NCI-H2227 (cell line): ENCODE data around the gene CLCN6.
A peak's percentile ranks its signal among the peaks of the same experiment; 100 is the strongest.

ENCODE experiments used
- DNase-seq: peaks from one replicate; lab custom pipeline; 2025; ENCODE audit not compliant: unreplicated experiment; lab: John Stamatoyannopoulos, UW

The CLCN6 gene

DNA sequence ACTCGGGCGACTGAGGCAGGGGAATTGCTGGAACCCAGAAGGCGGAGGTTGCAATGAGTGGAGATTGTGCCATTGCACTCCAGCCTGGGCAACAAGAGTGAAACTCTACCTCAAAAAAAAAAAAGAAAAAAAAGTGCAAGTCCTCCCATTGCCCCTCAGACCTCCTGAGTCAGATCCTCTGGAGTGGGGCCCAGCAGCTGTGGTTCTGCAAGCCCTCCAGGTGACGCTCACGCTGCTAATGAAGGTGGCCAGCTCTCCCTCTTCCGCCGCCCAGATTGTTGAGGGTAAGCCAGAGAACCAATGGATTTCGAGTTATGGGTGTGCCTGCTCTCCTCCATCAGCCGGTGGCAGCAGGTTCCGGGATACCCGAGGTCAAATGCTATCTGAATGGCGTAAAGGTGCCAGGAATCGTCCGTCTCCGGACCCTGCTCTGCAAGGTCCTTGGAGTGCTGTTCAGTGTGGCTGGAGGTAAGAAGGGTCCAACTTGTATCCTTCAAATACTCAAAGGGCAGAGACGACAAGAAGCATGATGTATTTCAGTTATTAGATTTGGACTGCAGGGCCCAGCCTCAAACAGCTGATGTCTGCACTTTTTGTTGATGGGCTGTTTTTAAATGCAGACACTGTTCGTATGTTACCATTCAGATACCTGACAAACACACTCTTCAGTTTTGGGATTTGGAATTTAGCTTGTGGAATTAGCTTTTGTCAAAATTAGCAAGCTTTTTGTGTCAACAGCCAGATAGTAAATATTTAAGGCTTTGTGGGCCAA lies 17.6 kb downstream of the CLCN6 start:
- DNase-seq = no peak

DNA sequence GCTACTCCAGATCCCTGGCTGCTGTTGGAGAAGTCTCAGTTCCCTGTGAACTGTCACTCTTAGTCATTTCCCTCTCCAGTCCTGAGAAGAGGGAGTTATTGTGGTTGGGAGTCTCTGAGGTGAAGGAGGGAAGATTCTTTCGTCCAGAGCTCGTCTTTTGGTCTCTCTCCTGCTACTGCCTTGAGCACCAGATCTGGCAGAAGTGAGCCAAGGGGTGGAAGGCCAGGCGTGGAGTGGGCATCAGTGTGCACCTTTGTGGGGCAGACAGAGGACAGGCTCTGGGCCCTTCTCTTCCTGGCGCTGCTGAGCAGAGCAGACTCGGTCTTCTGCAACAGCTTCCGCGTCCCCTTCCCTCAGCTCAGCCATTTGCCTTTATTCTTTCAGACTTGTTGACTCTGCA lies 19.1 kb downstream of the CLCN6 start:
- DNase-seq = no peak

DNA sequence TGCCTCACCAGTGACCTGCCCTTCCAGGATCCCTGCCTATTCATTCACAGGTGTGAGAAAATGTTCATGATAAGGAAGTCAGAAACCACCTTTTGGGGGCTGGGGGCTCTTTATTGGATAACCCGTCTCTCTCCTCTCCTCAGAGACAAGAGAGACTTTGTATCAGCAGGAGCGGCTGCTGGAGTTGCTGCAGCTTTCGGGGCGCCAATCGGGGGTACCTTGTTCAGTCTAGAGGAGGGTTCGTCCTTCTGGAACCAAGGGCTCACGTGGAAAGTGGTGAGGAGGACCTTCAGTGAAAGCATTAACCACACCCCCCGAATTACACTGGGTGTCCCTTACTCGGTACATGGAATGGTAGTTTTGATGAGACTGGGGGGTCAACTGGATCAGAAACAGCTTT lies 21.0 kb downstream of the CLCN6 start:
- DNase-seq = no peak

DNA sequence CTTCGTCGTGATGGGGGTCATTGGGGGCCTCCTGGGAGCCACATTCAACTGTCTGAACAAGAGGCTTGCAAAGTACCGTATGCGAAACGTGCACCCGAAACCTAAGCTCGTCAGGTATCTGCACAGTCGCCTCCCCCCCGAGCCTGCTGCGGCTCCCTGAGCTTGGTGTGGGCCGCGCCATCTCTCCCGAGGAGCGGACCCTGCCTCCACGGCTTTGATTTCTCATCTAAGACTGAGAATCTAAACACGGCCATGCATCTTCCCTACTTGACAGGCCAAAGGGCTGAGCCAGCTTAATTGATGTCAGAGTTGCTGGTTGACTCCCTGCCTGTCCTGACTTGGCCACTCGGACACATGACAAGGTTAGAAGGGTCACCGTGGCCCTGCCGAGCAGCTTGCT lies 22.5 kb downstream of the CLCN6 start:
- DNase-seq = no peak

DNA sequence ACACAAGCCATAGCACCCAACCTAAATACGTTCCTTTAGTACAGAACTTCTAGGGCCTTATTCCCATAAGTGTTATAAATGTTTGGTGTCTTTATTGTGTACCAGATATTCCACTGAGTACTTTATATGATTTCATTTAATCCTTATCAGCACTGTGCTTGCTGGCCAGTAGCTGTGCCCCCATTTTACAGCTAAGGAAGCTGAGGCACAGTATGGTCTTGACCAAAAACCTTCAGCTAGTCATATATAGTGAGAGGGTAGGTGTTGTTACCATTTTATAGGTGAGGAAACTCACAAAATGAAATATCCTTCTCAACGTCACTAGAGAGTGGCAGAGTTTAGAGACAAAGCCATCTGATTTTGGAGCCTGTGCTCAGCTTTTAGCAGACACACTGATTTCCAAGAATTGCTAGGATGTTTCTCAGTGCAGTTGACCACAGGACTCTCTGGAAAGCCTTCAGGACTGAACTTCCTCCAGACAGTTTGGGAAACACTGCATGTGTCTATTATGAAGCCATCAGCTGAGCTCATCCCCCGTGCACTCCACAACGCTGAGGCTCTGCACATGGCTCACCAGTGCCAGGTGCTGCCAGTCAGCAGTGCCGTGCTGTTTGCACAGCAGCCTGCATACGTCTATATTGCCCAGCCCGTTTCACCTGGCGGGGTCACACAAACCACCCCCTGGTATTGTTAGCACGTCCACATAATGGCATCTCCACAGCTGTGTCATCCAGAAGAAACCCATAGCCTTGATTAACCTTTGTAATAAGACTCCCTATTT lies 26.1 kb downstream of the CLCN6 start:
- DNase-seq = no peak

DNA sequence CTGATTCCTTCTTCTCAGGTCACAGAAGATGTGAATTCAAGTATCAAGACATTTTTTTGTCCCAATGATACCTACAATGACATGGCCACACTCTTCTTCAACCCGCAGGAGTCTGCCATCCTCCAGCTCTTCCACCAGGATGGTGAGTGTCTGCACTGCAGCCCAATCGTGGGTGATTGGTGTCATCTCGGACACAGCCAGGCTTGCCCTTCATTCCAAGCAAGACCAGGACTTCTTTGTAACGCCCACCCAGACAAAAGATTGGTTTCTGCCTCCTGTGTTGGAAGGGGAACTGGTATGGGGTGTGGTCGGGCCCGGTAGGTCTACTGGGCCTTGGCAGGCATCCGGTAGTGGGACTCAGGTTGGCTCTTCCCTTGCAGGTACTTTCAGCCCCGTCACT lies 27.5 kb downstream of the CLCN6 start:
- DNase-seq = no peak

DNA sequence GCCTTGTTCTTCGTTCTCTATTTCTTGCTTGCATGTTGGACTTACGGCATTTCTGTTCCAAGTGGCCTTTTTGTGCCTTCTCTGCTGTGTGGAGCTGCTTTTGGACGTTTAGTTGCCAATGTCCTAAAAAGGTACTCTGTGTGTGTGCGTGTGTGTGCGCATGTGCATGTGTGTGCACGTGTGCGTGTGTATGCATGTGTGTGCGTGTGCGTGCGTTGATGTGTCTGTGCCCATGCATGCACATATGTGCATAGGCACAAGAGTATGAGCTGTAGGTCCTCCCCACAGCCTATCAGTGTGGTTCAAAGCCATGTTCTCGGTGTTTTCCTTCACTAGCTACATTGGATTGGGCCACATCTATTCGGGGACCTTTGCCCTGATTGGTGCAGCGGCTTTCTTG lies 27.9 kb downstream of the CLCN6 start:
- DNase-seq = no peak

DNA sequence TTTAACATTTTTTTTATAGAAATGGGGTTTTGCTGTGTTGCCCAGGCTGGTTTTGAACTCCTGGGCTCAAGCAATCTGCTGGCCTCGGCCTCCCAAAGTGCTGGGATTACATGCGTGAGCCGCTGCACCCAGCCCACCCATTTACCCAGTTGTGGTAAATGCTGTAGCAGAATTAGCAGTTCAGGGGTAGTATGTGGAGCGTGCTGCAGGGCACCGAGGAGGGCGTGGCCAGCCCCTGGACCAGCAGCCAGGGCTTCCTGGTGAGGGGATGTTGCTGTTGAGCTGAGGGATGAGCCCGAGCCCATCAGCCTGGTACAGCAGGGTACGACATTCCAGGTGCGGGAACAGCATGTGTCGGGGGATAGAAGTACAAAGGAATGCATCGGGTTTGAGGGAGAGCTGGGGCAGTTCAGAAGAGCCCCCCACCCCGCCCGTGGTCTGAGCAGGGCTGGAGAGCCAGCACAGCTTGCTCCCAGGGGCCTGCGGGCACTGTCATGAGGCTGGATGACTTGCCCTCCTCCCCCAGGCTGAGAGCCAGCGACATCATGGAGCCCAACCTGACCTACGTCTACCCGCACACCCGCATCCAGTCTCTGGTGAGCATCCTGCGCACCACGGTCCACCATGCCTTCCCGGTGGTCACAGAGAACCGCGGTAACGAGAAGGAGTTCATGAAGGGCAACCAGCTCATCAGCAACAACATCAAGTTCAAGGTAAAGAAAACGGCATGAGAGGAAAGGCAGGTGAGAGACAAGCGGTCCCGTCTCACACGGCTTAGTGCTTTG lies 29.6 kb downstream of the CLCN6 start:
- no peak for DNase-seq

DNA sequence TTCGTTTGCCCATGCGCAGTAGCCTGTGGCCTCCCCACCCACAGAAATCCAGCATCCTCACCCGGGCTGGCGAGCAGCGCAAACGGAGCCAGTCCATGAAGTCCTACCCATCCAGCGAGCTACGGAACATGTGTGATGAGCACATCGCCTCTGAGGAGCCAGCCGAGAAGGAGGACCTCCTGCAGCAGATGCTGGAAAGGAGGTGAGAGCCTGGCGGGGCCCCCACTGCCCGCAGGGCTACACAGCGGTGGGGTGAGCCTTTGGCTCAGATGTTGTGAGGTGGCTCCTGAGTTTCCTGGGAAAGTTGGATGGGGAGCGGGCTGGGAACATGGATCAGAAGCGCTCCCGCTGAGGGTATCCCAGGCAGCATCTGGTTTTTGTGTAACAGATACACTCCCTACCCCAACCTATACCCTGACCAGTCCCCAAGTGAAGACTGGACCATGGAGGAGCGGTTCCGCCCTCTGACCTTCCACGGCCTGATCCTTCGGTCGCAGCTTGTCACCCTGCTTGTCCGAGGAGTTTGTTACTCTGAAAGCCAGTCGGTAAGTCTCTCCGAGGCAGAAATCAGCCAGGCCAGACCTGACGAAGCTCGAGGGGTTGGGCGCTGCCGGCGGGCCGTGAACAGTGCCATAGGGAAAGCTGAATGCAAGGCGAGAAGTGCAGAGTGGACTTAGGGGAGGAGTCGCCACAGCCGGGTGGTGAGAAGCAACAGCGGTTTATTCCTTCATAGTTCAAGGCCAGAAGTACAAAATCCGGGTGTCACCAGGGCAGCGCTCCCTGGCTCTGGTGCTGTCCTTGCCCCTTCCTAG lies 31.2 kb downstream of the CLCN6 start:
- no peak for DNase-seq

DNA sequence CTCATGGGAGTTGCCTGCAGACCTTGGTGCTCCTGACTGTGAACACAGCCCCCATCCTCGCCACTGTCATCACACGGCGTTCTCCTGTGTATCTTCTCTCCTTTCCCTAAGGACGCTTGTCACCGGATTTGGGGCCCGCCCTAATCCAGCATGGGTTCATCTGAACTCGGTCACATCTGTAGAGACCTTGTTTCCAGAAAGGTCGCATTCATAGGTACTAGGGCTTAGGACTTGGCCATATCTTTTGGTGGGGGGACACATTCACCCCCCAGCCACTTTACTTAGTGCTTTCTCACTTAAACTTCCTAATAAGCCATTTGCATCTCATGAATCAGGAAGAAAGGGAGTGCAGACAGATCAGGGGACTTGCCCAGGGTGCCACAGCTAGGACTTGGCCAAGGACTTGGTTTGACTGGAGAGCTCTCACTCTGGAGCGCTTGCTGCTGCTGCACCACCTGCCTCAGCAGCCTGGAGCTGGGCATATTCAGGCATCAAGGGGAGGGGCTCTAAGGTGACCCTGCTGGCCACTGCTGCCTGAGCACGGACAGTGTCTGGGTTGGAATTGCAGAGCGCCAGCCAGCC lies 31.9 kb downstream of the CLCN6 start:
- no peak for DNase-seq

DNA sequence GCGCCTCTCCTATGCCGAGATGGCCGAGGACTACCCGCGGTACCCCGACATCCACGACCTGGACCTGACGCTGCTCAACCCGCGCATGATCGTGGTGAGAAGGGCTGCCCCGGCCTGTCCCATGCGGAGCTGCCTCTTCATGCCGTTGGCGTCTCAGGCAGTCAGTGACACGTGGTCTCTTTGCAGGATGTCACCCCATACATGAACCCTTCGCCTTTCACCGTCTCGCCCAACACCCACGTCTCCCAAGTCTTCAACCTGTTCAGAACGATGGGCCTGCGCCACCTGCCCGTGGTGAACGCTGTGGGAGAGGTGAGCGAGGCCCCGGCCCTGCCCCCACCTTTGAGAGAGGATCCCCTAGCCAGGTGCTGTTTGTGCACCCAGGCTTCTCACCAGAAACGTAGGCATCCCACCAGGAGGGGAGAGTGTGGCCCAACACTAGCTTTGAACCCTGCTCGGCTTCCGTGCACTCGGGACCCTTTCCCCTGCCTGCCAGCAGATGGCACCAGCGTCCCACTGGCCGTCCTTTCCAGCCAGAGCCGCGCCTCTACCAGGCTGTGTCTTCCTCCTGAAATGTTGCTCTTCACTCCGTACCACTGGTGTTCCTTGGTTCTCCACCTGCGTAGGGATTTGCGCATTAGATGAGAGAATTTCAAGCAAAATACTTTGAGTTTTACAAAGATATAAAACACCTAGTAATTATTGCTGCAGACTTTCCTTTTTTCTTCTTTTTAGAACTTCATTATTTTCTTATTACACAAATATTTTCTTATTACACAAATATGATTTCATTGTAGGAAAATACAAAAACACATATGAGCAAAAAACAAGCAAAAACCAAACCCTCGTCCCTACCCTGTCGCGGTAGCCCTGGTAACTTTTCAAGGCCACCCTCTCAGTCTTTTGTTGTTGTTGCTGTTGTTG lies 32.6 kb downstream of the CLCN6 start:
- DNase-seq = peak; percentile 76

DNA sequence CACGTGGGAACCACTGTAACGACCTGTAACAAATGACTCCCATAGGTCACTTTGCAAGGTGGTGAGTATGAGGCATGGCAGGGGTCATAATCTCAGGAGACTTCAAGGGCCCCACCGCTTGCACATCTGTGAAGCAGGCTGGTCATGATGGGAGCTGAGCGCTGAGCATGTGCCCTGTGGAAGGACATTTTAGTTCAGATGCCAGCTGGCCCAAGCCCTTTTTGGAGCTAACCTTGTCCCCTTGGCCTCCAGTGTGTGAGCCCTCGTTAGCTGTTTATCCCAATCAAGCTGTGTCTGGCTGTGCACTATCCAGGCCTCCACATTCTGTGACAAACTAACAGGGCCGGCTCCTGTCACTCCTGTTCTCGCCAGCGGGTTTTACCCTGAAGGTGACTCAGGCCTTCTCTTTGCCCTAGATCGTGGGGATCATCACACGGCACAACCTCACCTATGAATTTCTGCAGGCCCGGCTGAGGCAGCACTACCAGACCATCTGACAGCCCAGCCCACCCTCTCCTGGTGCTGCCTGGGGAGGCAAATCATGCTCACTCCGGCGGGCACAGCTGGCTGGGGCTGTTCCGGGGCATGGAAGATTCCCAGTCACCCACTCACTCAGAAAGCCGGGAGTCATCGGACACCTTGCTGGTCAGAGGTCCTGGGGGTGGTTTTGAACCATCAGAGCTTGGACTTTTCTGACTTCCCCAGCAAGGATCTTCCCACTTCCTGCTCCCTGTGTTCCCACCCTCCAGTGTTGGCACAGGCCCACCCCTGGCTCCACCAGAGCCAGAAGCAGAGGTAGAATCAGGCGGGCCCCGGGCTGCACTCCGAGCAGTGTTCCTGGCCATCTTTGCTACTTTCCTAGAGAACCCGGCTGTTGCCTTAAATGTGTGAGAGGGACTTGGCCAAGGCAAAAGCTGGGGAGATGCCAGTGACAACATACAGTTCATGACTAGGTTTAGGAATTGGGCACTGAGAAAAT lies 34.0 kb downstream of the CLCN6 start:
- no peak for DNase-seq

DNA sequence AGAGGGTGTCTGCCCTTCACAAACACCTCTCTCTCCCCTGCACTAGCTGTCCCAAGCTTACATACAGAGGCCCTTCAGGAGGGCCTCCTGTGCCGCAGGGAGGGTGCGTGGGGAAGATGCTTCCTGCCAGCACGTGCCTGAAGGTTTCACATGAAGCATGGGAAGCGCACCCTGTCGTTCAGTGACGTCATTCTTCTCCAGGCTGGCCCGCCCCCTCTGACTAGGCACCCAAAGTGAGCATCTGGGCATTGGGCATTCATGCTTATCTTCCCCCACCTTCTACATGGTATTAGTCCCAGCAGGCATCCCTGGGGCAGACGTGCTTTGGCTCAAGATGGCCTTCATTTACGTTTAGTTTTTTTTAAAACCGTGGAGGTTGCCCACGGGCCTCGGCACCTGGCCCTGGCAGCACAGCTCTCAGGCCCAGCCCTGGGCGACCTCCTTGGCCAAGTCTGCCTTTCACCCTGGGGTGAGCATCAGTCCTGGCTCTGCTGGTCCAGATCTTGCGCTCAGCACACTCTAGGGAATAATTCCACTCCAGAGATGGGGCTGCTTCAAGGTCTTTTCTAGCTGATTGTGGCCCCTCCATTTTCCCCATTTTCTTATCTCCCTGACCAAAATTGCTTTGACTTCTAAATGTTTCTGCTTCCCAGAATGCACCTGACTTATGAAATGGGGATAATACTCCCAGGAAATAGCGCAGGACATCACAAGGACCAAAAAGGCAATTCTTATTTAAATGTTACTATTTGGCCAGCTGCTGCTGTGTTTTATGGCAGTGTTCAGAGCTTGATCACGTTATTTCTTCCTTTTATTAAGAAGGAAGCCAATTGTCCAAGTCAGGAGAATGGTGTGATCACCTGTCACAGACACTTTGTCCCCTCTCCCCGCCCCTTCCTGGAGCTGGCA lies 35.5 kb downstream of the CLCN6 start:
- DNase-seq = no peak

DNA sequence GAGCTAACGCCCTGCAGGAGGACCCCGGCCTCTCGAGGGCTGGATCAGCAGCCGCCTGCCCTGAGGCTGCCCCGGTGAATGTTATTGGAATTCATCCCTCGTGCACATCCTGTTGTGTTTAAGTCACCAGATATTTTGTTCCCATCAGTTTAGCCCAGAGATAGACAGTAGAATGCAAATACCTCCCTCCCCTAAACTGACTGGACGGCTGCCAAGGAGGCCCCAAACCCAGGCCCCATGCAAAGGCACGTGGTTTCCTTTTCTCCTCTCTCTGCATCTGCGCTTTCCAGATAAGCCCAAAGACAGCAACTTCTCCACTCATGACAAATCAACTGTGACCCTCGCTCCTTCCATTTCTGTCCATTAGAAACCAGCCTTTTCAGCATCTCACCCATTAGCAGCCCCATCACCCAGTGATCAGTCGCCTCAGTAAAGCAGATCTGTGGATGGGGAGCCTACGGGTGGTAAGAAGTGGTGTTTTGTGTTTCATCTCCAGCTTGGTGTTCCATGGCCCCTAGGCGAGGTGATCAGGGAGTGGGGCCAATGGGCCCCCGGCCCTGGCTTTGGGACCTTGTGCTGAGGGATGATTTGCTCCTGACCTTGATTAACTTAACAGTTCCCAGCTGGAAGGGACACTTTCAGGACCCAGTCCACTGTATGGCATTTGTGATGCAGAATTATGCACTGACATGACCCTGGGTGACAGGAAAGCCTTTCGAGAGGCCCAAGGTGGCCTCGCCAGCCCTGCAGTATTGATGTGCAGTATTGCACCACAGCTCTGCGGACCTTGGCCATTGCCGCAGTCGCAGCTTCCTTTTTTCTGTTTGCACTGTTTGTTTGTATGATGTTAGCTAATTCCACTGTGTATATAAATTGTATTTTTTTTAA lies 36.4 kb downstream of the CLCN6 start:
- no peak for DNase-seq

DNA sequence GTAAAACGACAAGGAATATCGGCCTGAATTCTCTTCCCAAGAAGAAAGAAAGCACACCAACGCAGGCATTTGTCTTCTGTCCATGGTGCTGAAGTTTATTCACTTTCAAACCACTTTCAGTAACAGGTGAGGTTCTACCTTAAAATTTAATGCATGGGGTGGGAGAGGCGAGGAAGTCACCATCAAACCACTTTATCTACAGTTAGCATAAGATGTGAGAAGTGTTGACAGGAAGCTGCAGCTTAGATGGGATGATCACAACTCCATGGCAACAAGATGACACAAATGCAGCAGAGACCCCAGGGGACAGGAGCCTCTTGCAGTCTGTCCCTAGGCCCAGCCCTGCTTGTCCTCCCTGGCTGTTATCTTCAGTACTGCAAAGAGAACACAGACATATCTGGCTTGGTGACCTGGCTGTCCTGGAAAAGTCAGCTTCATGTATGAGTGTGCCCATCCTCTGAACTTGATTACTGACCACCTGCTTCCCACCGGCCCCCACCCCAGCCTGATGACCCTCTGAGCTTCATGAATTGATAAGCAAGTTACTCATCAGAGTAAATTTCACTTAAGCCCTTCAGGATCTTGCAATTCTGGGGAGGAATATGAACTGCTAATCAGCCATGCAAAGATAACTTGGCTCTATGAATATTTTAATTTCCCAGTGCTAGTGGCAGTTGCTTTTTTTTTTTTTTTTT lies 39.8 kb downstream of the CLCN6 start:
- no peak for DNase-seq
